Mesenchymal stem cell (in vitro differentiated cells and primary cell): ENCODE results near the gene RBFOX1.

Source experiments
- DNase-seq: peaks from one replicate; pipeline ENCODE4 v3.0.0-alpha.2; 2013
- H2AFZ ChIP-seq: one replicate; pipeline ENCODE4 v1.6.1; 2013; ENCODE audit warnings: low read depth, mild to moderate bottlenecking, control low read depth, inconsistent platforms, low read length, moderate library complexity
- H2AK5ac ChIP-seq: 2 replicates; pipeline ENCODE4 v1.6.1; 2013; ENCODE audit warnings: low read length, moderate library complexity, mild to moderate bottlenecking, inconsistent platforms; ENCODE audit not compliant: severe bottlenecking
- H2BK120ac ChIP-seq: one replicate; pipeline ENCODE4 v1.6.1; 2013; ENCODE audit warnings: low read depth, mild to moderate bottlenecking, inconsistent platforms, low read length, moderate library complexity
- H2BK12ac ChIP-seq, 2 experiments: one replicate each; pipeline ENCODE4 v1.6.1; 2013; ENCODE audit warnings: inconsistent platforms in 2 of 2, low read length in 2 of 2, mild to moderate bottlenecking in 2 of 2, moderate library complexity in 2 of 2, control low read depth in 1 of 2
- H2BK15ac ChIP-seq: one replicate; pipeline ENCODE4 v1.6.1; 2013; ENCODE audit warnings: mild to moderate bottlenecking, low read depth, inconsistent platforms; ENCODE audit not compliant: poor library complexity, severe bottlenecking
- H2BK5ac ChIP-seq: 2 replicates; pipeline ENCODE4 v1.6.1; 2013; ENCODE audit warnings: low read depth, mild to moderate bottlenecking, low read length, control low read depth, inconsistent platforms; ENCODE audit not compliant: poor library complexity, severe bottlenecking
- H3K14ac ChIP-seq, 2 experiments: one replicate each; pipeline ENCODE4 v1.6.1; 2013; ENCODE audit warnings: inconsistent platforms in 2 of 2, low read length in 2 of 2, control low read depth in 1 of 2, mild to moderate bottlenecking in 1 of 2, moderate library complexity in 1 of 2
- H3K18ac ChIP-seq, 2 experiments: one replicate each; pipeline ENCODE4 v1.6.1; 2013; ENCODE audit warnings: inconsistent platforms in 2 of 2, low read length in 2 of 2, control low read depth in 1 of 2, low read depth in 1 of 2, mild to moderate bottlenecking in 1 of 2
- H3K23ac ChIP-seq, 2 experiments: one replicate each; pipeline ENCODE4 v1.6.1; 2013; ENCODE audit warnings: inconsistent platforms in 2 of 2, low read length in 2 of 2, mild to moderate bottlenecking in 2 of 2, moderate library complexity in 2 of 2, control low read depth in 1 of 2
- H3K27ac ChIP-seq: 2 replicates; pipeline ENCODE4 v1.5.1; 2013; ENCODE audit warnings: mild to moderate bottlenecking, moderate library complexity, low read length, control low read depth, inconsistent platforms; ENCODE audit not compliant: poor library complexity, severe bottlenecking
- H3K27me3 ChIP-seq, 2 experiments: 2 replicates each; pipeline versions ENCODE4 v1.6.1 to v1.7.0; 2013; ENCODE audit warnings: low read length in 2 of 2, mild to moderate bottlenecking in 2 of 2, moderate library complexity in 2 of 2, control low read depth in 1 of 2, inconsistent platforms in 1 of 2; ENCODE audit not compliant: control insufficient read depth in 1 of 2, insufficient read depth in 1 of 2
- H3K36me3 ChIP-seq, 2 experiments: 2 replicates each; pipeline versions ENCODE4 v1.6.1 to v1.7.0; 2013; ENCODE audit warnings: low read length in 2 of 2, control low read depth in 1 of 2, inconsistent platforms in 1 of 2, low read depth in 1 of 2, mild to moderate bottlenecking in 1 of 2; ENCODE audit not compliant: insufficient read depth in 2 of 2, control insufficient read depth in 1 of 2
- H3K4ac ChIP-seq, 2 experiments: one replicate each; pipeline ENCODE4 v1.6.1; 2013; ENCODE audit warnings: inconsistent platforms in 2 of 2, low read length in 2 of 2, mild to moderate bottlenecking in 2 of 2, moderate library complexity in 2 of 2, control low read depth in 1 of 2, low read depth in 1 of 2
- H3K4me1 ChIP-seq: 2 replicates; pipeline ENCODE4 v1.6.1; 2013; ENCODE audit warnings: low read depth, low read length, control low read depth; ENCODE audit not compliant: control insufficient read depth, insufficient read depth
- H3K4me2 ChIP-seq: 2 replicates; pipeline ENCODE4 v1.6.1; 2013; ENCODE audit warnings: low read length, mild to moderate bottlenecking, inconsistent platforms; ENCODE audit not compliant: poor library complexity, severe bottlenecking
- H3K4me3 ChIP-seq, 2 experiments: 2 replicates each; pipeline versions ENCODE4 v1.5.1 to v1.7.0; 2013; ENCODE audit warnings: low read length in 2 of 2, mild to moderate bottlenecking in 2 of 2, control low read depth in 1 of 2, low read depth in 1 of 2; ENCODE audit not compliant: insufficient read depth in 1 of 2
- H3K79me1 ChIP-seq: replicated peaks from 2 replicates; pipeline ENCODE4 v1.6.1; 2013; ENCODE audit warnings: mild to moderate bottlenecking, control low read depth, low read length, inconsistent platforms; ENCODE audit not compliant: poor library complexity, severe bottlenecking
- H3K9ac ChIP-seq: 2 replicates; pipeline ENCODE4 v1.7.0; 2013; ENCODE audit warnings: mild to moderate bottlenecking, low read length, moderate library complexity
- H3K9me3 ChIP-seq: 2 replicates; pipeline ENCODE4 v1.7.0; 2013; ENCODE audit warnings: mild to moderate bottlenecking, low read length; ENCODE audit not compliant: control insufficient read depth
- H4K8ac ChIP-seq: one replicate; pipeline ENCODE4 v1.6.1; 2013; ENCODE audit warnings: inconsistent platforms, mild to moderate bottlenecking, low read length, moderate library complexity
- H4K91ac ChIP-seq: one replicate; pipeline ENCODE4 v1.6.1; 2013; ENCODE audit warnings: mild to moderate bottlenecking, low read length, inconsistent platforms
- WGBS: methylation state at CpG from one replicate; pipeline ENCODE4 v1.1.7; 2013; ENCODE audit warnings: mixed read lengths; 5-methylcytosine and 5-hydroxymethylcytosine counted together

Gene RBFOX1

GRCh38 chr16:7703672-7704071 lies 371.0 kb downstream of the RBFOX1 start:
- Histone ChIP-seq H3K4me2 (no peak overlapping the region), H2BK5ac (no peak overlapping the region), H2BK120ac (no peak overlapping the region), H3K4me3 (no peak overlapping the region), H2BK15ac (no peak overlapping the region), H3K36me3 (no peaks in the 10 kb centered on the region), H3K9me3 (peaks cover 5% of the 10 kb centered on the region), H3K4me1 (no peaks in the 10 kb centered on the region), H3K23ac (no peak overlapping the region), H3K79me1 (no peaks in the 10 kb centered on the region), H2AFZ (no peak overlapping the region), H2BK12ac (no peak overlapping the region), H3K27ac (no peak overlapping the region), H3K18ac (no peak overlapping the region), H4K91ac (no peak overlapping the region), H4K8ac (no peak overlapping the region), H2AK5ac (no peak overlapping the region), H3K14ac (no peak overlapping the region), H3K9ac (no peak overlapping the region), H3K4ac (no peak overlapping the region), H3K27me3 (no peaks in the 10 kb centered on the region)
- no peak for DNase-seq
- 89% methylated on average over 3 of the region's 3 CpGs for WGBS

DNA sequence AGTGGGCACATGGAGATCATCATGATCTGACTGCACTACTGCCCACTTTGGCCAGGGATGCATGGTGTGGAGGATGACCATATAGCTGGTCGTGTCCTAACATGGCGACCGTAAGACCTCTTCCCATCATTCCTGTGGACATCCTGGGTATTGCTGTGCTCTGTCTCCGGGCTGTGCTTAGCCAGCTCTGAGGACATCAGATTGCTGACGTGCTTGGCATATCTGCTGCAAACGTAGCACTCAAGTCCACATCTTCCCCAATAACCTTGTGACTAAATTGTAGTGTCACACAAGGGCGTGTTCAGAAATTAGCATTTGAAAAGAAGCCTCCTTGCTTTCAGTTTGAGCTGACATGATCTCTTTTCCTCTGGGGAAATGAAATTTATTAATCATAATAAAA lies 373.2 kb downstream of the RBFOX1 start:
- Histone ChIP-seq H4K8ac (no peak overlapping the region), H3K14ac (no peak overlapping the region), H2BK120ac (no peak overlapping the region), H3K4me3 (no peak overlapping the region), H3K9me3 (peaks cover 5% of the 10 kb centered on the region), H3K9ac (no peak overlapping the region), H3K23ac (no peak overlapping the region), H2BK5ac (no peak overlapping the region), H3K4me1 (no peaks in the 10 kb centered on the region), H3K27ac (no peak overlapping the region), H3K18ac (no peak overlapping the region), H3K27me3 (no peaks in the 10 kb centered on the region), H4K91ac (no peak overlapping the region), H3K36me3 (no peaks in the 10 kb centered on the region), H2AK5ac (no peak overlapping the region), H3K4me2 (no peak overlapping the region), H2BK15ac (no peak overlapping the region), H2AFZ (no peak overlapping the region), H3K79me1 (no peaks in the 10 kb centered on the region), H3K4ac (no peak overlapping the region), H2BK12ac (no peak overlapping the region)
- no peak for DNase-seq
- 72% methylated on average over 6 of the region's 7 CpGs for WGBS

GRCh38 chr16:7709186-7709585 lies 376.5 kb downstream of the RBFOX1 start:
- H3K27ac ChIP-seq = no peak overlapping the region
- WGBS = no CpG with 5 or more reads among the region's 3 CpGs
- H3K9ac ChIP-seq = no peak overlapping the region

DNA sequence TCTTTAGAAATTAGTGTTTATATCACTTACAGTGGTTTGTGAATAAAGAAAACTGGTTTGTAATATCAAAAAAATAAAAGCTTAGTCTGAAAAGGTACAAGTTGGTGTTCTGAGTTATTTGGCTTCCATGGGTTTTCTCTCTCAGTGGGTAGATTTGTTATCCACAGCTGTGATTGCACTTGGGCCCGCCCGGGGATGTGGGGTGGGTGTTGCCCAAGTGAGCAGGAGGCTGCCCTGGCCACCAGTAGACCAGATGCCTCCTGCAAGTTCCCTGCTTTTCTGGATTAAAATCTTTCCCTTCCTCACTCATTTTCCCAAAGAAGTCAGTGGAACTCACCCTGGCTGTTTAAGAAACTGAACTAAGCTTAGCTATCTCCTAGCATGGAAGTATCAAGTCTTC lies 380.6 kb downstream of the RBFOX1 start:
- H2BK15ac ChIP-seq = no peak overlapping the region
- H3K9ac ChIP-seq = no peak overlapping the region
- H3K27me3 ChIP-seq = no peaks in the 10 kb centered on the region
- no peak for DNase-seq
- H2BK5ac ChIP-seq = no peak overlapping the region
- no peak overlapping the region for H3K4ac ChIP-seq
- no peak overlapping the region for H4K91ac ChIP-seq
- WGBS = 75% methylated on average over 2 of the region's 2 CpGs
- no peaks in the 10 kb centered on the region for H3K79me1 ChIP-seq
- no peak overlapping the region for H3K23ac ChIP-seq
- no peak overlapping the region for H3K18ac ChIP-seq
- no peak overlapping the region for H3K14ac ChIP-seq
- H3K4me3 ChIP-seq = no peak overlapping the region
- no peak overlapping the region for H3K27ac ChIP-seq
- no peaks in the 10 kb centered on the region for H3K4me1 ChIP-seq
- no peak overlapping the region for H2BK120ac ChIP-seq
- H4K8ac ChIP-seq = no peak overlapping the region
- H3K36me3 ChIP-seq = no peaks in the 10 kb centered on the region
- no peak overlapping the region for H3K4me2 ChIP-seq
- no peak overlapping the region for H2AK5ac ChIP-seq
- no peaks in the 10 kb centered on the region for H3K9me3 ChIP-seq
- no peak overlapping the region for H2AFZ ChIP-seq
- no peak overlapping the region for H2BK12ac ChIP-seq

More at GRCh38 chr16:7709186-7709585, 376.5 kb downstream of the RBFOX1 start:
- no peak overlapping the region for H3K14ac ChIP-seq
- no peak overlapping the region for H3K4me3 ChIP-seq
- H2AFZ ChIP-seq = no peak overlapping the region
- no peak overlapping the region for H2BK120ac ChIP-seq
- H2BK15ac ChIP-seq = no peak overlapping the region
- H3K79me1 ChIP-seq = no peaks in the 10 kb centered on the region
- H2AK5ac ChIP-seq = no peak overlapping the region
- no peaks in the 10 kb centered on the region for H3K36me3 ChIP-seq
- no peak for DNase-seq
- no peak overlapping the region for H4K8ac ChIP-seq
- no peak overlapping the region for H3K18ac ChIP-seq
- no peak overlapping the region for H4K91ac ChIP-seq
- no peaks in the 10 kb centered on the region for H3K27me3 ChIP-seq
- no peaks in the 10 kb centered on the region for H3K4me1 ChIP-seq
- no peak overlapping the region for H3K4ac ChIP-seq
- no peak overlapping the region for H3K4me2 ChIP-seq
- H2BK5ac ChIP-seq = no peak overlapping the region
- H3K9me3 ChIP-seq = peaks cover 2% of the 10 kb centered on the region
- no peak overlapping the region for H2BK12ac ChIP-seq
- H3K23ac ChIP-seq = no peak overlapping the region
